ENCODE results near the gene ZSCAN5B.
"Not testable (repeated sequence)": the region's sequence is repeated elsewhere in the genome, so short reads cannot be mapped to it uniquely, and the experiment has no call there.

The ZSCAN5B gene

DNA sequence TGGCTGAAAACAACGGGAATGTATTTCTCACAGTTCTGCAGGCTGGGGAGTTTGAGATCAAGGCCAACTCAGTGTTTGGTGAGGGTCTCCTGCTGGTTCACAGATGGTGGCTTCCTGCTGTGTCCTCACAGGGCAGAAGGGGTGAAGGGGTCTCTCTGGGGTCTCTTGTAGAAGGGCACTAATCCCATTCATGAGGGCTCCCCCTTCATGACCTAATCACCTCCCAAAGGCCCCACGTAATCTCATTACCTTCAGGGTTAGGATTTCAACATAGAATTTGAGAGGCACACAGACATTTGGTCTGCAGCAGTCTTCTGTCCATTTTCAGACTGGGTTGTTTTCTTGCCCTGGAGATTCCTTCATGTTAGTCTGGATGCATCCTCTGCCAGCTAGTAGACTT lies 44.9 kb downstream of the ZSCAN5B start:
- CTCF ChIA-PET: no interaction called here
- no peak for TF ChIP-seq ZNF384 (IDR thresholded peaks at IDR 0.05)
- TF ChIP-seq, protein P1, sequence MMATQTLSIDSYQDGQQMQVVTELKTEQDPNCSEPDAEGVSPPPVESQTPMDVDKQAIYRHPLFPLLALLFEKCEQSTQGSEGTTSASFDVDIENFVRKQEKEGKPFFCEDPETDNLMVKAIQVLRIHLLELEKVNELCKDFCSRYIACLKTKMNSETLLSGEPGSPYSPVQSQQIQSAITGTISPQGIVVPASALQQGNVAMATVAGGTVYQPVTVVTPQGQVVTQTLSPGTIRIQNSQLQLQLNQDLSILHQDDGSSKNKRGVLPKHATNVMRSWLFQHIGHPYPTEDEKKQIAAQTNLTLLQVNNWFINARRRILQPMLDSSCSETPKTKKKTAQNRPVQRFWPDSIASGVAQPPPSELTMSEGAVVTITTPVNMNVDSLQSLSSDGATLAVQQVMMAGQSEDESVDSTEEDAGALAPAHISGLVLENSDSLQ (IDR thresholded peaks at IDR 0.05): no peak
- DNase-seq (ENCODE audit: extremely low spot score): no peak
- POLR2A ChIA-PET: no interaction called here

- TF ChIP-seq BHLHE40 (IDR thresholded peaks at IDR 0.05; ENCODE audit: borderline replicate concordance): no peak
- TF ChIP-seq SUZ12 (IDR thresholded peaks at IDR 0.05): no peak
- no peak for TF ChIP-seq CTBP1 (IDR thresholded peaks at IDR 0.05; ENCODE audit: borderline replicate concordance)
- TF ChIP-seq ZNF384 (IDR thresholded peaks at IDR 0.05): no peak
- no peak for TF ChIP-seq ELF4 (IDR thresholded peaks at IDR 0.05)
- TF ChIP-seq SP1 (IDR thresholded peaks at IDR 0.05): no peak
- no peak for TF ChIP-seq LEF1 (IDR thresholded peaks at IDR 0.05; ENCODE audit: borderline replicate concordance)
- no peak for TF ChIP-seq L3MBTL2 (conservative IDR thresholded peaks at IDR 0.05)
- TF ChIP-seq FOXK2 (IDR thresholded peaks at IDR 0.05): no peak
- TF ChIP-seq TARDBP (IDR thresholded peaks at IDR 0.05): no peak
- ChIA-PET POLR2A (no interaction called here), CTCF (no interaction called here)
- no peak for DNase-seq (ENCODE audit: extremely low spot score)
Measured at GRCh38 chr19:56150358-56150757, 47.2 kb downstream of the ZSCAN5B start.

- POLR2A ChIA-PET: no interaction called here
- no peak for TF ChIP-seq ZNF384 (IDR thresholded peaks at IDR 0.05)
- TF ChIP-seq FOXK2 (IDR thresholded peaks at IDR 0.05): no peak
- TF ChIP-seq, protein P1 (IDR thresholded peaks at IDR 0.05): no peak
- no peak for TF ChIP-seq TARDBP (IDR thresholded peaks at IDR 0.05)
- no peak for TF ChIP-seq ELF4 (IDR thresholded peaks at IDR 0.05)
- no peak for TF ChIP-seq ARNT (IDR thresholded peaks at IDR 0.05)
- no peak for TF ChIP-seq BHLHE40 (IDR thresholded peaks at IDR 0.05; ENCODE audit: borderline replicate concordance)
- no peak for TF ChIP-seq L3MBTL2 (conservative IDR thresholded peaks at IDR 0.05)
- TF ChIP-seq SP1 (IDR thresholded peaks at IDR 0.05): no peak
- no peak for TF ChIP-seq HDGF (IDR thresholded peaks at IDR 0.05; ENCODE audit: borderline replicate concordance)
- TF ChIP-seq FOXA1 (IDR thresholded peaks at IDR 0.05): no peak
- TF ChIP-seq NFRKB (IDR thresholded peaks at IDR 0.05): no peak
- no peak for TF ChIP-seq CTBP1 (IDR thresholded peaks at IDR 0.05; ENCODE audit: borderline replicate concordance)
- TF ChIP-seq LEF1 (IDR thresholded peaks at IDR 0.05; ENCODE audit: borderline replicate concordance): no peak
- no peak for TF ChIP-seq FOXM1 (IDR thresholded peaks at IDR 0.05; ENCODE audit: borderline replicate concordance)
- no peak for TF ChIP-seq SUZ12 (IDR thresholded peaks at IDR 0.05)
- DNase-seq (ENCODE audit: extremely low spot score): no peak
- CTCF ChIA-PET: no interaction called here
Measured at GRCh38 chr19:56149656-56150038, 47.9 kb downstream of the ZSCAN5B start.

GRCh38 chr19:56148955-56149655 lies 48.5 kb downstream of the ZSCAN5B start:
- CTCF ChIA-PET; DNase-seq (ENCODE audit: extremely low spot score); POLR2A ChIA-PET: not testable (repeated sequence)

DNA sequence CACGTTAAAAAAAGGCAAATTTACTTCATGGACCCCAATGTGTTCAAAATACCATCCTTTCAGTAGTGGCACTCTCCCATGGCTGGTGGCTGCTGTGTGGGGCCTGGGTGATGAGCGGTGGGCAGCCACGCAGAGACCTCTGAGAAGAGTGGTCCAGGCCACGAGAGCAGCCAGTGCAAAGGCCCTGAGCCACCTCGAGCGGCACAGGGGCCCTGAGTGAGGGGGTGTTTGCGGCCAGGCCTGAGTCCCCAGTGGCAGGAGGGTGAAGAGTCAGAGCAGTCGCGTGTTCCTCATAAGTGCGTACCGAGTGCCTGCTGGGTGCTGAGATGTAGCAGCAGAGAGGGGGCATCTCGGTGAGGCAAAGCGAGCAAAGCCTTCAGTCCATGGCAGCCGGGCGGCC lies 49.5 kb downstream of the ZSCAN5B start:
- CTCF ChIA-PET: no interaction called here
- POLR2A ChIA-PET: no interaction called here
- TF ChIP-seq LEF1 (IDR thresholded peaks at IDR 0.05; ENCODE audit: borderline replicate concordance): no peak
- DNase-seq (ENCODE audit: extremely low spot score): no peak

DNA sequence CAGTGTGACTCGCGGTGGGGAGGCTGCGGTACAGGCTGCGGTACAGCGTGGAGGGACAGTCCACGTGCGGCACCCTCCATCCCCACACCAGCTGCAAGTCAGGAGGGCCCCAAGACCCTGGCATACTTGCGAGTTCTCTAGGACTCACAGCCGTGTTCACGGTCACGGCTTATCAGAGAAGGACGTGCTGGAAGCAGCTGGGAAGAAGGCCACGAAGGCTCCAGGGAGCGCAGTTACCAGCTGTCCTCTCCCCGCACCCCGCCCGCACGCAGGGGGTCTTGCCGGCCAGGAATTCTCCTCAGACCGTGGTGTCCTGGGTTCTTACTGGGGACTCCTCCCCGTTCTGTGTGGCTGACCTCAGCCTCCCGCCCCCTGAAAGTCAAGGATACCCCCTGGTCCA lies 50.3 kb downstream of the ZSCAN5B start:
- ChIA-PET POLR2A (no interaction called here), CTCF (no interaction called here)
- no peak for DNase-seq (ENCODE audit: extremely low spot score)
- no peak for TF ChIP-seq ARNT (IDR thresholded peaks at IDR 0.05)
- no peak for TF ChIP-seq HDGF (IDR thresholded peaks at IDR 0.05; ENCODE audit: borderline replicate concordance)
- TF ChIP-seq FOXK2 (IDR thresholded peaks at IDR 0.05): no peak
- no peak for TF ChIP-seq NFRKB (IDR thresholded peaks at IDR 0.05)
- no peak for TF ChIP-seq FOXA1 (IDR thresholded peaks at IDR 0.05)
- no peak for TF ChIP-seq BHLHE40 (IDR thresholded peaks at IDR 0.05; ENCODE audit: borderline replicate concordance)
- no peak for TF ChIP-seq ELF4 (IDR thresholded peaks at IDR 0.05)
- no peak for TF ChIP-seq FOXM1 (IDR thresholded peaks at IDR 0.05; ENCODE audit: borderline replicate concordance)
- TF ChIP-seq, protein P1 (IDR thresholded peaks at IDR 0.05): no peak
- no peak for TF ChIP-seq SUZ12 (IDR thresholded peaks at IDR 0.05)
- no peak for TF ChIP-seq LEF1 (IDR thresholded peaks at IDR 0.05; ENCODE audit: borderline replicate concordance)
- no peak for TF ChIP-seq TARDBP (IDR thresholded peaks at IDR 0.05)
- no peak for TF ChIP-seq ZNF384 (IDR thresholded peaks at IDR 0.05)
- TF ChIP-seq L3MBTL2 (conservative IDR thresholded peaks at IDR 0.05): no peak
- no peak for TF ChIP-seq SP1 (IDR thresholded peaks at IDR 0.05)

- ChIA-PET CTCF (no interaction called here), POLR2A (no interaction called here)
Measured at GRCh38 chr19:56146904-56147303, 50.7 kb downstream of the ZSCAN5B start.

More at GRCh38 chr19:56146904-56147303, 50.7 kb downstream of the ZSCAN5B start:
- TF ChIP-seq CTBP1 (IDR thresholded peaks at IDR 0.05; ENCODE audit: borderline replicate concordance): no peak
- DNase-seq (ENCODE audit: extremely low spot score): no peak
